SK-N-SH treated with all-trans-retinoic acid at 6 μM for 48 hours (cell line): Measurements from ENCODE around the gene RGS1.
A peak's percentile ranks its signal among the peaks of the same experiment; 100 is the strongest.

Experiments used
- ATAC-seq: fragments of 200-7000 bp; cut with Tn5 transposase; 3 replicates; pipeline ENCODE4 v1.9.1; 2020; ENCODE audit warnings: mild to moderate bottlenecking, moderate library complexity
- ARNTL ChIP-seq: fragments of 450-650 bp; formaldehyde crosslinking; IDR thresholded peaks from 2 replicates; pipeline ENCODE4 v1.5.0; 2020; ENCODE audit warnings: low read depth, mild to moderate bottlenecking, moderate library complexity, borderline replicate concordance
- CREB5 ChIP-seq: fragments of 250-450 bp; sonication (Bioruptor Pico); IDR thresholded peaks from 2 replicates; pipeline ENCODE4 v1.5.1; 2020; ENCODE audit warnings: low read depth, mild to moderate bottlenecking, moderate library complexity
- CSDC2 ChIP-seq: fragments of 250-450 bp; sonication (Bioruptor Pico); IDR thresholded peaks from 2 replicates; pipeline ENCODE4 v1.5.0; 2020; ENCODE audit warnings: mild to moderate bottlenecking, moderate library complexity
- CSRNP3 ChIP-seq: fragments of 250-450 bp; sonication (Bioruptor Pico); IDR thresholded peaks from 2 replicates; pipeline ENCODE4 v1.5.1; 2021; ENCODE audit warnings: mild to moderate bottlenecking, moderate library complexity
- GLIS3 ChIP-seq: fragments of 250-450 bp; sonication (Bioruptor Pico); IDR thresholded peaks from 2 replicates; pipeline ENCODE4 v1.5.0; 2020; ENCODE audit warnings: mild to moderate bottlenecking, moderate library complexity
- ISL1 ChIP-seq: fragments of 250-450 bp; sonication (Bioruptor Pico); IDR thresholded peaks from 2 replicates; pipeline ENCODE4 v2.1.2; 2022; ENCODE audit warnings: mild to moderate bottlenecking, moderate library complexity
- OSR1 ChIP-seq: fragments of 250-450 bp; sonication (Bioruptor Pico); IDR thresholded peaks from 2 replicates; pipeline ENCODE4 v1.8.0; 2022; ENCODE audit warnings: moderate library complexity, mild to moderate bottlenecking, inconsistent platforms
- PATZ1 ChIP-seq: fragments of 250-450 bp; sonication (Bioruptor Pico); IDR thresholded peaks from 2 replicates; pipeline ENCODE4 v1.8.0; 2020; ENCODE audit warnings: mild to moderate bottlenecking, moderate library complexity, borderline replicate concordance
- POU6F1 ChIP-seq: fragments of 250-450 bp; sonication (Bioruptor Pico); IDR thresholded peaks from 2 replicates; pipeline ENCODE4 v1.8.0; 2021; ENCODE audit warnings: low read depth, mild to moderate bottlenecking, moderate library complexity, borderline replicate concordance
- PPARA ChIP-seq: fragments of 250-450 bp; sonication (Bioruptor Pico); IDR thresholded peaks from 2 replicates; pipeline ENCODE4 v1.5.0; 2020; ENCODE audit warnings: mild to moderate bottlenecking, borderline replicate concordance
- RARB ChIP-seq: fragments of 250-450 bp; sonication (Bioruptor Pico); IDR thresholded peaks from 2 replicates; pipeline ENCODE4 v1.8.0; 2021; ENCODE audit warnings: mild to moderate bottlenecking, moderate library complexity
- TCF4 ChIP-seq: fragments of 250-450 bp; sonication (Bioruptor Pico); IDR thresholded peaks from 2 replicates; pipeline ENCODE4 v1.8.0; 2021; ENCODE audit warnings: mild to moderate bottlenecking, moderate library complexity, borderline replicate concordance
- TOX ChIP-seq: fragments of 250-450 bp; sonication (Bioruptor Pico); IDR thresholded peaks from 2 replicates; pipeline ENCODE4 v1.8.0; 2021; ENCODE audit warnings: mild to moderate bottlenecking, moderate library complexity, borderline replicate concordance
- TSHZ2 ChIP-seq: fragments of 250-450 bp; sonication (Bioruptor Pico); IDR thresholded peaks from 2 replicates; pipeline ENCODE4 v1.5.0; 2020; ENCODE audit warnings: mild to moderate bottlenecking, moderate library complexity
- ZC3H10 ChIP-seq: fragments of 250-450 bp; sonication (Bioruptor Pico); IDR thresholded peaks from 2 replicates; pipeline ENCODE4 v1.5.1; 2021; ENCODE audit warnings: mild to moderate bottlenecking, moderate library complexity
- ZFP30 ChIP-seq: fragments of 450-650 bp; formaldehyde crosslinking; IDR thresholded peaks from 2 replicates; pipeline ENCODE4 v1.5.0; 2022; ENCODE audit warnings: mild to moderate bottlenecking, moderate library complexity
- ZNF565 ChIP-seq: fragments of 450-650 bp; formaldehyde crosslinking; conservative IDR thresholded peaks from 2 replicates; pipeline ENCODE4 v1.5.0; 2020; ENCODE audit warnings: low read depth, mild to moderate bottlenecking, moderate library complexity
- ZNF70 ChIP-seq: fragments of 450-650 bp; formaldehyde crosslinking; IDR thresholded peaks from 2 replicates; pipeline ENCODE4 v1.5.0; 2020; ENCODE audit warnings: mild to moderate bottlenecking, moderate library complexity

The RGS1 gene

GRCh38 chr1:192604979-192605620 lies 29.5 kb downstream of the RGS1 start:
- 0 out of 2 replicates have a peak, but pooled peaks have one; percentile 49 for TF ChIP-seq OSR1 (CRISPR knock-in tag)
- no peak for TF ChIP-seq PPARA
- no peak for TF ChIP-seq GLIS3 (CRISPR knock-in tag)
- TF ChIP-seq CSRNP3 = no peak
- TF ChIP-seq ZC3H10 (CRISPR knock-in tag) = peak; percentile 43; the same call in 1 of the 2 replicates
- peak; percentile 98 for TF ChIP-seq TOX (CRISPR knock-in tag)
- TF ChIP-seq POU6F1 (CRISPR knock-in tag) = peak; percentile 34; the same call in 1 of the 2 replicates
- no peak for TF ChIP-seq PATZ1 (CRISPR knock-in tag)
- peak; percentile 90; the same call in 1 of the 2 replicates for TF ChIP-seq RARB (CRISPR knock-in tag)
- TF ChIP-seq, all 23 proteins: peak for 5

GRCh38 chr1:192608671-192609070 lies 33.1 kb downstream of the RGS1 start:
- TF ChIP-seq ARNTL (CRISPR knock-in tag) (no peak), OSR1 (CRISPR knock-in tag) (no peak), TCF4 (CRISPR knock-in tag) (no peak), ZNF565 (CRISPR knock-in tag) (no peak), GLIS3 (CRISPR knock-in tag) (no peak), CSRNP3 (no peak), ZC3H10 (CRISPR knock-in tag) (no peak), ZNF70 (CRISPR knock-in tag) (no peak), ISL1 (CRISPR knock-in tag) (no peak), CREB5 (no peak), PATZ1 (CRISPR knock-in tag) (no peak), CSDC2 (CRISPR knock-in tag) (no peak), ZFP30 (CRISPR knock-in tag) (no peak), POU6F1 (CRISPR knock-in tag) (no peak), TSHZ2 (CRISPR knock-in tag) (no peak)

More at GRCh38 chr1:192604979-192605620, 29.5 kb downstream of the RGS1 start:
- peak; percentile 83 for ATAC-seq

More at GRCh38 chr1:192608671-192609070, 33.1 kb downstream of the RGS1 start:
- ATAC-seq = no peak
